Endodermal cell (in vitro differentiated cells): ENCODE data around the gene CCNB1IP1. TPM values are rescaled to one million over a fixed set of nuclear protein-coding genes. Genes with fewer than 3 reads are reported as not detected.
A peak's percentile ranks its signal among the peaks of the same experiment; 100 is the strongest.

ENCODE experiments used
- DNase-seq: peaks from one replicate; pipeline ENCODE4 v3.0.0-alpha.2; 2017
- H3K27ac ChIP-seq: 2 replicates; pipeline ENCODE4 v1.5.1; 2013; ENCODE audit warnings: mild to moderate bottlenecking, low read depth, low read length, moderate library complexity
- H3K27me3 ChIP-seq: 2 replicates; pipeline ENCODE4 v1.6.1; 2013; ENCODE audit warnings: mild to moderate bottlenecking, low read length, moderate library complexity; ENCODE audit not compliant: insufficient read depth, control insufficient read depth, poor library complexity, severe bottlenecking
- H3K36me3 ChIP-seq: 2 replicates; pipeline ENCODE4 v1.7.0; 2013; ENCODE audit warnings: mild to moderate bottlenecking, low read length, moderate library complexity; ENCODE audit not compliant: control insufficient read depth, insufficient read depth
- H3K4me1 ChIP-seq: one replicate; pipeline ENCODE4 v1.7.0; 2013; ENCODE audit warnings: low read length; ENCODE audit not compliant: control insufficient read depth, insufficient read depth
- H3K4me3 ChIP-seq: 2 replicates; pipeline ENCODE4 v1.5.1; 2013; ENCODE audit warnings: mild to moderate bottlenecking, low read length, moderate library complexity
- H3K9ac ChIP-seq: 2 replicates; pipeline ENCODE4 v1.6.1; 2013; ENCODE audit warnings: mild to moderate bottlenecking, low read length, moderate library complexity; ENCODE audit not compliant: poor library complexity, severe bottlenecking; ENCODE audit errors: extremely low read depth
- H3K9me3 ChIP-seq: 2 replicates; pipeline ENCODE4 v1.6.1; 2013; ENCODE audit warnings: mild to moderate bottlenecking, low read length, moderate library complexity; ENCODE audit not compliant: control insufficient read depth
- H3K27ac Mint-ChIP-seq: 2 replicates; pipeline ENCODE4 v1.8.0; 2020; ENCODE audit warnings: mixed read lengths
- H3K27me3 Mint-ChIP-seq: 2 replicates; pipeline ENCODE4 v1.8.0; 2021; ENCODE audit warnings: mild to moderate bottlenecking, mixed read lengths; ENCODE audit not compliant: insufficient read depth
- H3K36me3 Mint-ChIP-seq: 2 replicates; pipeline ENCODE4 v1.8.0; 2020; ENCODE audit warnings: low read depth, mixed read lengths
- H3K4me1 Mint-ChIP-seq: 2 replicates; pipeline ENCODE4 v1.8.0; 2020; ENCODE audit warnings: mixed read lengths
- H3K4me3 Mint-ChIP-seq: 2 replicates; pipeline ENCODE4 v1.8.0; 2020; ENCODE audit warnings: mild to moderate bottlenecking, moderate library complexity, mixed read lengths
- H3K9me3 Mint-ChIP-seq: 2 replicates; pipeline ENCODE4 v1.8.0; 2020; ENCODE audit warnings: mild to moderate bottlenecking, mixed read lengths
- CTCF ChIP-seq: fragments of 200-600 bp; sonication (generic); conservative IDR thresholded peaks from 2 replicates; pipeline ENCODE4 v1.5.0; 2021; ENCODE audit warnings: antibody characterized with exemption, mild to moderate bottlenecking
- WGBS, 2 experiments: methylation state at CpG; one replicate each; pipeline versions ENCODE4 v1.1.5 to v1.1.7; 2013; ENCODE audit warnings: missing lambda C conversion rate in 2 of 2, mixed read lengths in 1 of 2; ENCODE audit not compliant: insufficient coverage in 1 of 2, insufficient read length in 1 of 2; 5-methylcytosine and 5-hydroxymethylcytosine counted together
- long read RNA-seq, 4 experiments: library from polyadenylated mRNA in 2 of 4; library from RNA in 1 of 4; library from capped mRNA in 1 of 4; stranded (forward) in 3 of 4; unstranded in 1 of 4; transcript quantifications; one replicate each; pipeline ENCODE4 v2.0.0, GENCODE V29; 2020 to 2021; ENCODE audit warnings: inconsistent platforms in 1 of 4
- polyA plus RNA-seq, 2 experiments: library from polyadenylated mRNA; stranded (reverse); fragments of 50-300 nt; gene quantifications; one replicate each; pipeline ENCODE4 v1.2.3, GENCODE V29; 2013
- total RNA-seq, 2 donors: library from RNA; stranded (reverse); fragmentation: NEBNext Ultra II Directional in 1 of 2; extraction: Animal tissue kit (Norgen Biotek cat#: 25700) in 1 of 2; gene quantifications; 2 replicates in 1 of 2; 3 replicates in 1 of 2; pipeline ENCODE4 v1.2.1, GENCODE V29; 2021

CCNB1IP1 gene
- 10 to 100 TPM; 96.1 to 99.5 TPM for total RNA-seq
- 201 TPM for polyA plus RNA-seq (2013, experiment 1 of 2)
- polyA plus RNA-seq (2013, experiment 2 of 2): 181 TPM
- long read RNA-seq, experiment 1, transcript CCNB1IP1-202 (7 exons, 1,479 nt): major isoform, 10 of 76 reads
- long read RNA-seq, experiment 1, partial matches to known transcripts: 46 of 76 reads
- long read RNA-seq, experiment 1, other reads (novel, unspliced or antisense): 20 of 76 reads
- long read RNA-seq, experiment 2, transcript CCNB1IP1-202 (7 exons, 1,479 nt): major isoform, 24 of 40 reads
- long read RNA-seq, experiment 2, partial matches to known transcripts: 8 of 40 reads
- long read RNA-seq, experiment 2, other reads (novel, unspliced or antisense): 1 of 40 reads
- long read RNA-seq, experiment 3, transcript CCNB1IP1-206 (8 exons, 1,686 nt): minor isoform, 5 of 146 reads
- long read RNA-seq, experiment 3, transcript CCNB1IP1-202 (7 exons, 1,479 nt): major isoform, 103 of 146 reads
- long read RNA-seq, experiment 3, transcript CCNB1IP1-201 (6 exons, 1,305 nt): minor isoform, 6 of 146 reads
- long read RNA-seq, experiment 3, partial matches to known transcripts: 15 of 146 reads
- long read RNA-seq, experiment 3, other reads (novel, unspliced or antisense): 14 of 146 reads
- long read RNA-seq, experiment 4, transcript CCNB1IP1-201 (6 exons, 1,305 nt): minor isoform, 9 of 288 reads
- long read RNA-seq, experiment 4, transcript CCNB1IP1-202 (7 exons, 1,479 nt): major isoform, 235 of 288 reads
- long read RNA-seq, experiment 4, partial matches to known transcripts: 26 of 288 reads
- long read RNA-seq, experiment 4, other reads (novel, unspliced or antisense): 15 of 288 reads

DNA sequence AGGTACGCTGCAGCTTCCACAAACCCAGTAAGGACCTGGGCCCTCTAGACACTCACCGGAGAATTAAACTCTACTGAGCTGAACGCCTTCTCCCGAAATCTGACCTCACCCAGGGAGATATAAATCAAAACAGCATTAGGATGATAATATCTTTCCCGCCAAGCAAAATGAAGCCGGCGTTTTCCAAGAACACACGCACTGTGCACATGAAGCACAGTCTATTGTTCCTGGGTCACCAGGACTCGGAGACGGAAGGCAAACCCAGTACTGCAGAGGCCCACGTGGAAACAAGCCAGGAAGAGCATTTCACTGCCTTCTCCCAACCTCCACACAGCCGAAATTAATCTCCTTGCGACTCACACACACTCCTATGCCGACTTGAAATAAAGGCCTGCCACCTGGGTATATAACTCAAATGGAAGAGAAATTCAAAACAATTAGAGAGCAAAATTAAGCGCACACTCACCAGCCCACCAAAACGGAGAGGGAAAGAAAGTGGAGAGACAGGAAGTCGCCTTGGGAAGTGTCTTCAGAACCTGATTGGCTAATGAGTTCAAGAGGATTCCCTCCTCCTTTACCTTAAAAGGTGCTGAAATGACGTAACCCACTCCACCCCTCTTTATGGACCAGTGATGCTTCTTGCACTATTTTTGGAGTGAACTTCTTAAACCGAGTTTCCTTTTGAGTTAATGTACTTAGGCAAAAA lies at the start of gene CCNB1IP1:
CCNB1IP1 (minus strand) TSS at position 492 of the 706 bp plus-strand sequence. CDS start 16,756 bp downstream, outside the sequence.
- Histone ChIP-seq H3K9ac (peak within 1 kb of the TSS; percentile 87), H3K27ac (peak within 1 kb of the TSS; percentile 73), H3K36me3 (peaks cover 16% of the 10 kb centered on the region), H3K4me1 (no peaks in the 10 kb centered on the region), H3K9me3 (no peaks in the 10 kb centered on the region), H3K27me3 (no peaks in the 10 kb centered on the region), H3K4me3 (peak within 1 kb of the TSS; percentile 86)
- 0% methylated on average over 11 to 19 of the region's 19 CpGs for WGBS, 2 experiments
- TF ChIP-seq CTCF: no peak
- H3K27me3 Mint-ChIP-seq: no peaks in the 10 kb centered on the region
- H3K9me3 Mint-ChIP-seq: no peaks in the 10 kb centered on the region
- peak within 1 kb of the TSS; percentile 89 for H3K4me3 Mint-ChIP-seq
- H3K36me3 Mint-ChIP-seq: peaks cover 11% of the 10 kb centered on the region
- DNase-seq: peak; percentile 81
- peak within 1 kb of the TSS; percentile 100 for H3K27ac Mint-ChIP-seq
- peaks cover 18% of the 10 kb centered on the region for H3K4me1 Mint-ChIP-seq

- H3K4me3 Mint-ChIP-seq: no peak overlapping the region
- no peak for TF ChIP-seq CTCF
Observed at GRCh38 chr14:20382526-20382925, 49.4 kb upstream of the CCNB1IP1 start.

GRCh38 chr14:20381341-20381740 lies 48.3 kb upstream of the CCNB1IP1 start:
- Histone ChIP-seq H3K4me3 (no peak overlapping the region), H3K9ac (no peak overlapping the region), H3K9me3 (no peaks in the 10 kb centered on the region), H3K27ac (no peak overlapping the region), H3K4me1 (no peaks in the 10 kb centered on the region), H3K27me3 (no peaks in the 10 kb centered on the region), H3K36me3 (peaks cover 77% of the 10 kb centered on the region)
- Mint-ChIP-seq H3K27ac (no peak overlapping the region), H3K9me3 (no peaks in the 10 kb centered on the region), H3K27me3 (no peaks in the 10 kb centered on the region), H3K4me1 (no peaks in the 10 kb centered on the region), H3K4me3 (no peak overlapping the region), H3K36me3 (peaks cover 78% of the 10 kb centered on the region)
- no peak for DNase-seq
- WGBS, 2 experiments: 91 to 100% methylated on average over 3 to 7 of the region's 7 CpGs
- no peak for TF ChIP-seq CTCF

More at GRCh38 chr14:20382526-20382925, 49.4 kb upstream of the CCNB1IP1 start:
- H3K4me1 ChIP-seq: no peaks in the 10 kb centered on the region
- 94 to 98% methylated on average over 4 to 12 of the region's 12 CpGs for WGBS, 2 experiments
- H3K9ac ChIP-seq: no peak overlapping the region
- no peak overlapping the region for H3K27ac ChIP-seq
- H3K27me3 ChIP-seq: no peaks in the 10 kb centered on the region
- no peaks in the 10 kb centered on the region for H3K27me3 Mint-ChIP-seq
- no peaks in the 10 kb centered on the region for H3K9me3 ChIP-seq
- no peak for DNase-seq
- no peaks in the 10 kb centered on the region for H3K9me3 Mint-ChIP-seq
- no peak overlapping the region for H3K27ac Mint-ChIP-seq
- peaks cover 78% of the 10 kb centered on the region for H3K36me3 ChIP-seq
- no peak overlapping the region for H3K4me3 ChIP-seq
- H3K36me3 Mint-ChIP-seq: peaks cover 74% of the 10 kb centered on the region
- no peaks in the 10 kb centered on the region for H3K4me1 Mint-ChIP-seq
